Mammary epithelial cell (primary cell): ENCODE data around the gene FSD2.

Experiments used
- CTCF ChIP-seq, 2 donors: IDR thresholded peaks in 1 of 2; conservative IDR thresholded peaks in 1 of 2; 2 replicates each; pipeline ENCODE4 v1.5.1; 2011 to 2012; ENCODE audit warnings: inconsistent platforms in 2 of 2, low read length in 2 of 2, mild to moderate bottlenecking in 2 of 2, control low read depth in 1 of 2, low read depth in 1 of 2; ENCODE audit not compliant: insufficient read depth in 1 of 2; ENCODE audit errors: extremely low read depth in 1 of 2
- EZH2 ChIP-seq: IDR thresholded peaks from 2 replicates; pipeline ENCODE4 v1.6.1; 2012; ENCODE audit warnings: low read length, inconsistent platforms, borderline replicate concordance

GRCh38 chr15:82808634-82809041 is 2.8 kb upstream of the FSD2 start:
- TF ChIP-seq CTCF (conservative IDR thresholded peaks at IDR 0.05 in 1 of 2, IDR thresholded peaks at IDR 0.05 in 1 of 2; ENCODE audit: extremely low read depth in 1 of 2, insufficient read depth in 1 of 2, low read depth in 1 of 2, low read length in 2 of 2) (no peak), EZH2 (no peak)
